Uterus (tissue), 4 donors: ENCODE measurements around the gene ATP2A2. TPM values are rescaled to one million over a fixed set of nuclear protein-coding genes. Genes with fewer than 3 reads are reported as not detected.

Source experiments
- DNase-seq, 2 donors: peaks; one replicate each; pipeline ENCODE4 v3.0.0-alpha.2; 2019 to 2020
- H3K27ac ChIP-seq, 2 donors: fragments of 200-600 bp; sonication (generic); 1 replicate in 1 of 2; 2 replicates in 1 of 2; pipeline ENCODE4 v1.5.1; 2016 to 2018
- H3K27me3 ChIP-seq, 2 donors: fragments of 200-600 bp; sonication (generic); one replicate each; pipeline ENCODE4 v1.5.1; 2018 to 2019; ENCODE audit warnings: control low read depth in 1 of 2
- H3K36me3 ChIP-seq, 2 donors: fragments of 200-600 bp; sonication (generic); one replicate each; pipeline ENCODE4 v1.5.1; 2019; ENCODE audit warnings: control low read depth in 1 of 2
- H3K4me1 ChIP-seq, 2 donors: fragments of 200-600 bp; sonication (generic); one replicate each; pipeline ENCODE4 v1.5.1; 2018 to 2019; ENCODE audit warnings: control low read depth in 1 of 2
- H3K4me3 ChIP-seq, 2 donors: fragments of 200-600 bp; sonication (generic); 1 replicate in 1 of 2; 2 replicates in 1 of 2; pipeline ENCODE4 v1.5.1; 2018 to 2019; ENCODE audit warnings: mild to moderate bottlenecking in 1 of 2
- H3K9me3 ChIP-seq, 2 donors: fragments of 200-600 bp; sonication (generic); one replicate each; pipeline ENCODE4 v1.5.1; 2019; ENCODE audit warnings: control low read depth in 1 of 2
- POLR2A ChIP-seq, 2 donors: fragments of 450-650 bp; IDR thresholded peaks; one replicate each; pipeline ENCODE4 v1.6.1; 2016; ENCODE audit warnings: antibody characterized with exemption in 2 of 2, mild to moderate bottlenecking in 1 of 2, moderate library complexity in 1 of 2
- intact Hi-C: fragments of 100-400 bp; cut with DNase I; formaldehyde crosslinking; loops from one replicate; pipeline ENCODE4 v1.15.1; 2023; ENCODE audit warnings: low total_unique reads
- total RNA-seq, 4 donors: library from RNA; depleted of rRNA in 3 of 4; stranded (reverse); fragments of >200 nt in 3 of 4; gene quantifications; one replicate each; pipeline versions ENCODE4 v1.1.0 to v1.2.4, GENCODE V29; 2014 to 2023
- TF ChIP-seq, protein P1 (sequence below), 4 experiments: fragments of 200-600 bp in 2 of 4; fragments of 450-650 bp in 2 of 4; sonication (generic) in 2 of 4; IDR thresholded peaks; one replicate each; pipeline ENCODE4 v1.5.1; 2016 to 2019; ENCODE audit warnings: antibody characterized with exemption in 4 of 4, mild to moderate bottlenecking in 2 of 4, moderate library complexity in 1 of 4
- donor health status: DM: yes; HTN: yes; CAD: no.

Gene ATP2A2
- total RNA-seq, 4 donors from 2014 or later, result 61.5 to 173 (median 97.9) TPM

DNA sequence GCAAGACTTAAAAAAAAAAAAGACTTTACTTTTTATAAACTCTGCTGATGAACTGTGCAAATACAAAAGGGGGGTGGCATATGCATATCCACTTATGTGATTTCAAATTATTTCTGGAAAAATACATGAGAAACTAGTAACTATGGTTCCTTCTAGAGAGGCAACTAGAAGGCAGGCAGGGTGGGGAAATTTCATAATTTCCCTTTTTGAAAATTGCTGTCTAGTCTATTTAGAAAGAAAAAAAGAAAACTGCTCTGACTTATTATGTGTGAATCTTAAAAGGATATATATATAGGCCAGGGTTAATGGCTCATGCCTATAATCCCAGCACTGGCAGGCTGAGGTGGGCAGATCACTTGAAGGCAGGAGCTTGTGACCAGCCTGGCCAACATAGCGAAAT lies 80.2 kb downstream of the ATP2A2 start:
- intact Hi-C loops, result no loop called here
- no peaks in the 10 kb centered on the region for H3K4me1 ChIP-seq
- no peaks in the 10 kb centered on the region for H3K27me3 ChIP-seq
- no peaks in the 10 kb centered on the region for H3K9me3 ChIP-seq
- H3K4me3 ChIP-seq, result no peak overlapping the region
- DNase-seq, result no peak
- H3K36me3 ChIP-seq, result no peaks in the 10 kb centered on the region
- no peak overlapping the region for H3K27ac ChIP-seq
- TF ChIP-seq, protein P1, sequence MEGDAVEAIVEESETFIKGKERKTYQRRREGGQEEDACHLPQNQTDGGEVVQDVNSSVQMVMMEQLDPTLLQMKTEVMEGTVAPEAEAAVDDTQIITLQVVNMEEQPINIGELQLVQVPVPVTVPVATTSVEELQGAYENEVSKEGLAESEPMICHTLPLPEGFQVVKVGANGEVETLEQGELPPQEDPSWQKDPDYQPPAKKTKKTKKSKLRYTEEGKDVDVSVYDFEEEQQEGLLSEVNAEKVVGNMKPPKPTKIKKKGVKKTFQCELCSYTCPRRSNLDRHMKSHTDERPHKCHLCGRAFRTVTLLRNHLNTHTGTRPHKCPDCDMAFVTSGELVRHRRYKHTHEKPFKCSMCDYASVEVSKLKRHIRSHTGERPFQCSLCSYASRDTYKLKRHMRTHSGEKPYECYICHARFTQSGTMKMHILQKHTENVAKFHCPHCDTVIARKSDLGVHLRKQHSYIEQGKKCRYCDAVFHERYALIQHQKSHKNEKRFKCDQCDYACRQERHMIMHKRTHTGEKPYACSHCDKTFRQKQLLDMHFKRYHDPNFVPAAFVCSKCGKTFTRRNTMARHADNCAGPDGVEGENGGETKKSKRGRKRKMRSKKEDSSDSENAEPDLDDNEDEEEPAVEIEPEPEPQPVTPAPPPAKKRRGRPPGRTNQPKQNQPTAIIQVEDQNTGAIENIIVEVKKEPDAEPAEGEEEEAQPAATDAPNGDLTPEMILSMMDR (IDR thresholded peaks at IDR 0.05), result no peak
- TF ChIP-seq POLR2A (IDR thresholded peaks at IDR 0.05), result no peak

- Histone ChIP-seq H3K27ac (no peak overlapping the region), H3K27me3 (no peaks in the 10 kb centered on the region), H3K9me3 (no peaks in the 10 kb centered on the region), H3K36me3 (no peaks in the 10 kb centered on the region), H3K4me3 (no peak overlapping the region), H3K4me1 (no peaks in the 10 kb centered on the region)
- intact Hi-C loops, result no loop called here
- DNase-seq, result no peak
- TF ChIP-seq, protein P1 (IDR thresholded peaks at IDR 0.05), result no peak
- no peak for TF ChIP-seq POLR2A (IDR thresholded peaks at IDR 0.05)
Measured at GRCh38 chr12:110365489-110366320, 84.7 kb downstream of the ATP2A2 start.

DNA sequence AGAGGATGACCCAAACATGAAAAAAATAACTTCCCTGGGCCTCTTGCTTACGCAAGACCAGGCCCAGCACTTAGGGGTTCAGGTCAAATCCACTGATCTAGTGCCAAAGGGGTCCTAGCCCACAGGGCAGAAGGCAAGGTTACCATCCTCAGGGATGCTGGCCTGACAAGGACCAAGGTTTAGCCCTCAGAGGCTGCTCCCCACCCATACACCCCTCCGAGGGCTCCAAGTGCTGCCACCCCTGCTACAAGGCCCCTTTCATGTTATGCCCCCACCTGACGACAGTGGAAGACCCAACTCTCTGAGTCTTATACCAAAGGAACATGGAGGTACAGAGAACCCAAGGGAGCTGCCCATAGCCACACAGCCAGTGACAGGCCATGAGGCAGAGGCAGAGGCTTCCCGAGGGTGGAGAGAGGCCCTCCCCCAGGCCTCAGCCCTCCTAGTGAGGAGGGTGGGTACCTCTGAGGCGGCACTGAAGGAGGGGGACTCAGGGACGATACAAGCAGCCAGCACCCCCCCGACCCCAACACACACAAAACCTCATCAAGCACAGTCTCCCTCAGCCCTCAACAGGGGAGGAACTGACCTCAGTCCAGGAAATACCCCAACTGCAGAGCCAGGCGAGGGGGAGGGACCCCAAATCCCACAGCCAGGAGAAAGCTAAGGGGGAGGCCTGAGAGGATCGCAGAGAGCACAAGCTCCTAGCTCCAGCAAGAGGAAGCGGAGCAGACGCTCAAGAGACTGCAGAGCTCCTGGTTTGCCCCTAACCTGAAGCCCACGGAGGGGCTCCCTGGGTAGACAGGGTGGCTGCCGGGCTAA lies 85.5 kb downstream of the ATP2A2 start:
- intact Hi-C loops, result no loop called here
- H3K27ac ChIP-seq, result peak overlapping the region; percentile 8 to 45
- no peaks in the 10 kb centered on the region for H3K4me1 ChIP-seq

GRCh38 chr12:110367181-110367864 lies 86.3 kb downstream of the ATP2A2 start:
- H3K27me3 ChIP-seq, result no peaks in the 10 kb centered on the region
- no peaks in the 10 kb centered on the region for H3K9me3 ChIP-seq
- no peak for TF ChIP-seq POLR2A (IDR thresholded peaks at IDR 0.05)
- TF ChIP-seq, protein P1 (IDR thresholded peaks at IDR 0.05), result no peak
- H3K27ac ChIP-seq, result peak overlapping the region; percentile 8 to 45
- H3K4me3 ChIP-seq, result no peak overlapping the region
- intact Hi-C loops, result no loop called here
- no peaks in the 10 kb centered on the region for H3K4me1 ChIP-seq
- DNase-seq, result no peak
- no peaks in the 10 kb centered on the region for H3K36me3 ChIP-seq

More for the DNA sequence above, 85.5 kb downstream of the ATP2A2 start:
- no peaks in the 10 kb centered on the region for H3K36me3 ChIP-seq
- H3K27me3 ChIP-seq, result no peaks in the 10 kb centered on the region
- no peak for TF ChIP-seq POLR2A (IDR thresholded peaks at IDR 0.05)
- TF ChIP-seq, protein P1 (IDR thresholded peaks at IDR 0.05), result no peak
- H3K9me3 ChIP-seq, result no peaks in the 10 kb centered on the region
- no peak overlapping the region for H3K4me3 ChIP-seq
- DNase-seq, result no peak
